ENCODE measurements around the gene PACRG.

PACRG gene

DNA sequence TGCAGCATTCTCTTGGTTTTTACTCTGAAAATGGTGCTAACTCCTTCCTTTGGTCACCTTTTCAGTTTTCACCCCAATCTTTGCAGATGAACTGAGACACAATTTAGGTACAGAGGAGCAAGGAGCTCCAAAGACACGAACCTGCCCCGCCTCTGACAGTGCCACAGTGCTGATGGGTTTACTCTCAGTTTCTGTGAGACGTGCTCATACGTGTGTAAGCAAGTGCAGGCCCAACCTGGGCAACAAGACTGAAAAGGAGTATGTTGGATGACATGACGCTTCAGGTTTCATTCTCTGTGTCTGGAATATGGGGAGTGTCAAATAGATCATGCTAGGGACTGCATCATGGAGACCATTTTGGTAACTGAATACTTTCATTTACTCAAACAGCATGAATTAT is 352.5 kb downstream of the PACRG start:
- Histone ChIP-seq H2BK5ac (ENCODE audit: low read length) (no peak overlapping the region), H3K4ac (ENCODE audit: low read depth, low read length) (no peak overlapping the region), H2BK120ac (ENCODE audit: low read depth, low read length) (no peak overlapping the region), H3K79me1 (ENCODE audit: low read length) (no peaks in the 10 kb centered on the region), H4K5ac (ENCODE audit: low read length) (no peak overlapping the region), H3K27ac (ENCODE audit: low read depth, low read length) (no peak overlapping the region), H3K27me3 (ENCODE audit: insufficient read depth, low read length, poor library complexity) (no peaks in the 10 kb centered on the region), H3K79me2 (ENCODE audit: control insufficient read depth, insufficient read depth, low read length) (no peaks in the 10 kb centered on the region), H3K4me1 (ENCODE audit: control insufficient read depth, low read depth, low read length) (peaks cover 2% of the 10 kb centered on the region), H3K36me3 (ENCODE audit: control insufficient read depth, insufficient read depth, low read length) (no peaks in the 10 kb centered on the region), H3K18ac (ENCODE audit: low read length) (no peak overlapping the region), H3K4me2 (ENCODE audit: low read length) (no peak overlapping the region), H3K9ac (ENCODE audit: low read length) (no peak overlapping the region), H4K8ac (ENCODE audit: low read depth, low read length) (no peak overlapping the region), H3K4me3 (ENCODE audit: low read length) (no peak overlapping the region), H3K56ac (ENCODE audit: low read length) (no peak overlapping the region), H3K23ac (ENCODE audit: low read length) (no peak overlapping the region), H2BK15ac (replicated peaks; ENCODE audit: low read depth) (no peak overlapping the region), H2AK5ac (ENCODE audit: low read length) (no peak overlapping the region)
- no peak for DNase-seq
- WGBS (ENCODE audit: extremely low coverage, insufficient coverage, low lambda C conversion rate) = no CpG with 5 or more reads among the region's 5 CpGs

DNA sequence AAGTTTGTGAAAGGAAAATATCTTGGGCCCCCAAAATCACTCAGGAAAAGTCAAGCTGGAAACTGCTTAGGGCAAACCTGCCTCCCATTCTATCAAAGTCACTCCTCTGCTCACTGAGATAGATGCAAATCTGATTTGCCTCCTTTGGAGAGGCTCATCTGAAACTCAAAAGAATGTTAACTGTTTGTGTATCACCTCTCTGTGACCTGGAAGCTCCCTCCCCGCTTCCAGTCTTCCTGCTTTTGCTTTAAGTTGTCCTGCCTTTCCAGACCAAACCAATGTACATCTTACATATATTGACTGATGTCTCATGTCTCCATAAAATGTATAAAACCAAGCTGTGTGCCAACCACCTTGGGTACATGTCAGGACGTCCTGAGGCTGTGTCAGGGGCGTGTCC is 355.4 kb downstream of the PACRG start:
- Histone ChIP-seq H3K79me1 (ENCODE audit: low read length) (no peaks in the 10 kb centered on the region), H3K56ac (ENCODE audit: low read length) (no peak overlapping the region), H3K27ac (ENCODE audit: low read depth, low read length) (no peak overlapping the region), H2BK5ac (ENCODE audit: low read length) (no peak overlapping the region), H3K79me2 (ENCODE audit: control insufficient read depth, insufficient read depth, low read length) (no peaks in the 10 kb centered on the region), H3K36me3 (ENCODE audit: control insufficient read depth, insufficient read depth, low read length) (no peaks in the 10 kb centered on the region), H2BK120ac (ENCODE audit: low read depth, low read length) (no peak overlapping the region), H4K8ac (ENCODE audit: low read depth, low read length) (no peak overlapping the region), H3K18ac (ENCODE audit: low read length) (no peak overlapping the region), H3K23ac (ENCODE audit: low read length) (no peak overlapping the region), H3K9ac (ENCODE audit: low read length) (no peak overlapping the region), H2BK15ac (replicated peaks; ENCODE audit: low read depth) (no peak overlapping the region), H3K27me3 (ENCODE audit: insufficient read depth, low read length, poor library complexity) (no peaks in the 10 kb centered on the region), H3K4ac (ENCODE audit: low read depth, low read length) (no peak overlapping the region), H3K4me1 (ENCODE audit: control insufficient read depth, low read depth, low read length) (peaks cover 7% of the 10 kb centered on the region), H4K5ac (ENCODE audit: low read length) (no peak overlapping the region), H3K4me3 (ENCODE audit: low read length) (no peak overlapping the region), H3K4me2 (ENCODE audit: low read length) (no peak overlapping the region), H2AK5ac (ENCODE audit: low read length) (no peak overlapping the region)
- no CpG with 5 or more reads among the region's 3 CpGs for WGBS (ENCODE audit: extremely low coverage, insufficient coverage, low lambda C conversion rate)
- peak; percentile 57 for DNase-seq

DNA sequence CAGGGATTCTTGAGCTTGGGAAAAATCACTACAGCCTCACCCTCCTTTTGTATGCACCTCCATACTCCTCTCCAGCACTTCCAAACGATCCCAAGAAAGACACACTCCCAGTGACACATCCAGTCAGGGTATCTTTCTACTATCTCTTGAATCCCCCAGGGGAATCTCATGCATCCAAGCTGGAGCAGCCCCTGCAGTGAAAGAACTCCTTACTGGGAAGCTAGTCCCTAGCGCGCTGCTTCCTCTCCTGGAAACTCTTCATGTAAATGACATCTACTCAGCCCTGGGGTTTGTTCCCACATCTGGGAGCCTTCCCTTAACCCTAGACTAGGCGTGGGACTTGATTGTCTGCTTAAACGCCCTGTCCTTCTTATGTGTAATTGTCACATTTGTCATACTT is 357.7 kb downstream of the PACRG start:
- Histone ChIP-seq H3K4me1 (ENCODE audit: control insufficient read depth, low read depth, low read length) (peaks cover 7% of the 10 kb centered on the region), H3K4me2 (ENCODE audit: low read length) (no peak overlapping the region), H3K4ac (ENCODE audit: low read depth, low read length) (no peak overlapping the region), H3K9ac (ENCODE audit: low read length) (no peak overlapping the region), H4K8ac (ENCODE audit: low read depth, low read length) (no peak overlapping the region), H3K36me3 (ENCODE audit: control insufficient read depth, insufficient read depth, low read length) (no peaks in the 10 kb centered on the region), H2AK5ac (ENCODE audit: low read length) (no peak overlapping the region), H3K79me2 (ENCODE audit: control insufficient read depth, insufficient read depth, low read length) (no peaks in the 10 kb centered on the region), H2BK120ac (ENCODE audit: low read depth, low read length) (no peak overlapping the region), H2BK15ac (replicated peaks; ENCODE audit: low read depth) (no peak overlapping the region), H3K18ac (ENCODE audit: low read length) (no peak overlapping the region), H4K5ac (ENCODE audit: low read length) (no peak overlapping the region), H3K23ac (ENCODE audit: low read length) (no peak overlapping the region), H3K79me1 (ENCODE audit: low read length) (no peaks in the 10 kb centered on the region), H2BK5ac (ENCODE audit: low read length) (no peak overlapping the region), H3K4me3 (ENCODE audit: low read length) (no peak overlapping the region), H3K27me3 (ENCODE audit: insufficient read depth, low read length, poor library complexity) (no peaks in the 10 kb centered on the region), H3K27ac (ENCODE audit: low read depth, low read length) (no peak overlapping the region), H3K56ac (ENCODE audit: low read length) (no peak overlapping the region)
- peak; percentile 74 for DNase-seq
- WGBS (ENCODE audit: extremely low coverage, insufficient coverage, low lambda C conversion rate) = no CpG with 5 or more reads among the region's 5 CpGs

DNA sequence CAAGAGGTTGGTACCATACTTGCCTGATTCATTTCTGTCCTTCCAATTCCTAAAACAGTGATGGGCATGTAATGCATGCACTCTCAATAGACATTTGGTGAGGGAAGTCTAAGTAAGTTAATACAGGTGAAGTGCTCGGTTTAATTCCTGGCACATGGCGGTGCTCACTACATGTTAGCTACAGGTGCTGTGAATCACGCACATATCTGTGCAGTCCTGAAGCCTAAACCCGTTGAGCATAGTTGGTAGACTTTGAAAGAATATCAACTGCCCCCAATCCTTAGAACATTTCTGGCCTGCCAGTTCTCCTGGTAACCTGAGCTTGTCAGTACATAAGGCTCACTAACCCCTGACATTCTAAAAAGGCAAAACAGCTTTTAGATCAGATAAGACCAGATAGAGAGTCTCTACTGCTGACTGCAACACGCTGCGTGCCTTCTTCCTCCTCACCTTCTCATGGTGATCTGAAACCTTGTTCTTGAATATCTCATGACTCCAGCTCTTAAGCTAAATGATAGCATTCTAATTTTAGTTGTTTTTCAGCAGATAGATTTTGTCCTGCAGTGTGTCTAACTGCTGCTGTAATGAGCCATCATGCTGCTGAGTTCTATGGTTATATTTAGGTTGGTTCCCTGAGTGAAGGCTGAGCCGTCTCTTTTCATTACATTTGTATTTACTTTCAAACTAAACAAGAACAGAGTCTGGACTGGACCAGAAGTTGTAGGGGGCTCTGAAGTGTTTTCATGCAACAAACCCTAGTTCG is 358.3 kb downstream of the PACRG start:
- Histone ChIP-seq H3K27me3 (ENCODE audit: insufficient read depth, low read length, poor library complexity) (no peaks in the 10 kb centered on the region), H2BK5ac (ENCODE audit: low read length) (no peak overlapping the region), H3K27ac (ENCODE audit: low read depth, low read length) (no peak overlapping the region), H3K9ac (ENCODE audit: low read length) (no peak overlapping the region), H3K36me3 (ENCODE audit: control insufficient read depth, insufficient read depth, low read length) (no peaks in the 10 kb centered on the region), H2BK15ac (replicated peaks; ENCODE audit: low read depth) (no peak overlapping the region), H4K5ac (ENCODE audit: low read length) (no peak overlapping the region), H3K4me1 (ENCODE audit: control insufficient read depth, low read depth, low read length) (peaks cover 7% of the 10 kb centered on the region), H3K79me2 (ENCODE audit: control insufficient read depth, insufficient read depth, low read length) (no peaks in the 10 kb centered on the region), H3K4me2 (ENCODE audit: low read length) (no peak overlapping the region), H3K23ac (ENCODE audit: low read length) (no peak overlapping the region), H2BK120ac (ENCODE audit: low read depth, low read length) (no peak overlapping the region), H4K8ac (ENCODE audit: low read depth, low read length) (no peak overlapping the region), H2AK5ac (ENCODE audit: low read length) (no peak overlapping the region), H3K56ac (ENCODE audit: low read length) (no peak overlapping the region), H3K79me1 (ENCODE audit: low read length) (no peaks in the 10 kb centered on the region), H3K18ac (ENCODE audit: low read length) (no peak overlapping the region), H3K4me3 (ENCODE audit: low read length) (no peak overlapping the region), H3K4ac (ENCODE audit: low read depth, low read length) (no peak overlapping the region)
- no CpG with 5 or more reads among the region's 8 CpGs for WGBS (ENCODE audit: extremely low coverage, insufficient coverage, low lambda C conversion rate)
- peak; percentile 45 for DNase-seq

DNA sequence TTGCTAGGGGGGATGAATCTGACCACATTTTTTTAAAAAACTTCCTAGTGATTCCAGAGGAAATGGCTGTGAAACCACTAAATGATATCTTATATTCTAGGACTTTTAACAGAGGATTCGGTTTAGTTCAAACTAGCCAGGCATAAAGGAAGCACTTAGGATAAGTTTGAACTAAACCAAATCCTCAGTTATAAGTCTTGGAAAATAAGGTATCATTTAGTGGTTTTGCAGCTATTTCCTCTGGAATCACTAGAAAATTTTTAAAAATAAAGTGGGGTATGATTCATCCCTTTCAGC is 358.8 kb downstream of the PACRG start:
- H2AK5ac ChIP-seq (ENCODE audit: low read length) = no peak overlapping the region
- no peak overlapping the region for H3K4me3 ChIP-seq (ENCODE audit: low read length)
- H3K18ac ChIP-seq (ENCODE audit: low read length) = no peak overlapping the region
- H2BK15ac ChIP-seq (replicated peaks; ENCODE audit: low read depth) = no peak overlapping the region
- H3K4ac ChIP-seq (ENCODE audit: low read depth, low read length) = no peak overlapping the region
- H3K4me2 ChIP-seq (ENCODE audit: low read length) = no peak overlapping the region
- H3K27me3 ChIP-seq (ENCODE audit: insufficient read depth, low read length, poor library complexity) = no peaks in the 10 kb centered on the region
- no peaks in the 10 kb centered on the region for H3K79me2 ChIP-seq (ENCODE audit: control insufficient read depth, insufficient read depth, low read length)
- H2BK5ac ChIP-seq (ENCODE audit: low read length) = no peak overlapping the region
- H4K5ac ChIP-seq (ENCODE audit: low read length) = no peak overlapping the region
- WGBS (ENCODE audit: extremely low coverage, insufficient coverage, low lambda C conversion rate) = no CpG with 5 or more reads among the region's 1 CpG
- no peaks in the 10 kb centered on the region for H3K36me3 ChIP-seq (ENCODE audit: control insufficient read depth, insufficient read depth, low read length)
- H3K27ac ChIP-seq (ENCODE audit: low read depth, low read length) = no peak overlapping the region
- no peak overlapping the region for H4K8ac ChIP-seq (ENCODE audit: low read depth, low read length)
- H3K56ac ChIP-seq (ENCODE audit: low read length) = no peak overlapping the region
- H3K23ac ChIP-seq (ENCODE audit: low read length) = no peak overlapping the region
- no peak overlapping the region for H2BK120ac ChIP-seq (ENCODE audit: low read depth, low read length)
- H3K9ac ChIP-seq (ENCODE audit: low read length) = no peak overlapping the region
- H3K79me1 ChIP-seq (ENCODE audit: low read length) = no peaks in the 10 kb centered on the region
- peaks cover 7% of the 10 kb centered on the region for H3K4me1 ChIP-seq (ENCODE audit: control insufficient read depth, low read depth, low read length)
- DNase-seq = no peak

DNA sequence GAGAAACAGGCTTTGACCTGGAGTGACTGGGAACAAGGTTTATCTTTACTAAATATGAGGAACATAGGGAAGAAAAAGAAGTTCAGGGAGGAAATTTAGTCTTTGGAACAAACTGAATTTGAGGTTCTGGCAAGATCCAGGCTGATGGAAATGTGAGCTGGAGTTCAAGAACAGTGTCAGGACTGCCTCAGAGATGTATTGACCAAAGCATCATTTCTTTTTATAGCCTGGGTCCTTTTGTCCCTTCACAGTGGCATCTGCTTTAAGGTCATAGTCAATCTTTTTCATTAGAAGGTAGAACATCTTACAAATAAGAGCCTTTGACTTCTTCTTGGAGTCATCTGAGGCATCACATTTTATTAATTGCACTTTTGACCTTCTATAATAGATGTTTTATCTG is 360.2 kb downstream of the PACRG start:
- no peak overlapping the region for H2BK5ac ChIP-seq (ENCODE audit: low read length)
- H3K27me3 ChIP-seq (ENCODE audit: insufficient read depth, low read length, poor library complexity) = no peaks in the 10 kb centered on the region
- no peak overlapping the region for H4K8ac ChIP-seq (ENCODE audit: low read depth, low read length)
- H3K4me2 ChIP-seq (ENCODE audit: low read length) = no peak overlapping the region
- H3K27ac ChIP-seq (ENCODE audit: low read depth, low read length) = no peak overlapping the region
- no peak overlapping the region for H3K9ac ChIP-seq (ENCODE audit: low read length)
- H2BK120ac ChIP-seq (ENCODE audit: low read depth, low read length) = no peak overlapping the region
- no peaks in the 10 kb centered on the region for H3K36me3 ChIP-seq (ENCODE audit: control insufficient read depth, insufficient read depth, low read length)
- H3K18ac ChIP-seq (ENCODE audit: low read length) = no peak overlapping the region
- no peak overlapping the region for H3K56ac ChIP-seq (ENCODE audit: low read length)
- H3K79me1 ChIP-seq (ENCODE audit: low read length) = no peaks in the 10 kb centered on the region
- H3K4ac ChIP-seq (ENCODE audit: low read depth, low read length) = no peak overlapping the region
- no peak overlapping the region for H2AK5ac ChIP-seq (ENCODE audit: low read length)
- peaks cover 7% of the 10 kb centered on the region for H3K4me1 ChIP-seq (ENCODE audit: control insufficient read depth, low read depth, low read length)
- no peak overlapping the region for H3K23ac ChIP-seq (ENCODE audit: low read length)
- H3K79me2 ChIP-seq (ENCODE audit: control insufficient read depth, insufficient read depth, low read length) = no peaks in the 10 kb centered on the region
- no peak overlapping the region for H4K5ac ChIP-seq (ENCODE audit: low read length)
- DNase-seq = no peak
- no peak overlapping the region for H2BK15ac ChIP-seq (replicated peaks; ENCODE audit: low read depth)
- H3K4me3 ChIP-seq (ENCODE audit: low read length) = no peak overlapping the region

Data from mesendoderm (in vitro differentiated cells).